HepG2 (cell line): Measurements from ENCODE around the gene RAB33A. TPM values are rescaled to one million over a fixed set of nuclear protein-coding genes. Genes with fewer than 3 reads are reported as not detected.

ENCODE experiments used
- ATAC-seq: fragments of 200-7000 bp; cut with Tn5 transposase; 3 replicates; pipeline ENCODE4 v1.9.1; 2020; ENCODE audit warnings: mild to moderate bottlenecking, moderate library complexity
- Bru-seq: library from RNA; stranded (reverse); fragments of 400-500 nt; gene quantifications from one replicate; lab custom pipeline; 2021; lab: Mats Ljungman, UMichigan
- BruChase-seq, 2 experiments: library from RNA; stranded (reverse); fragments of 400-500 nt; gene quantifications; one replicate each; lab custom pipeline; 2021; lab: Mats Ljungman, UMichigan
- BruUV-seq: library from RNA; stranded (reverse); fragments of 400-500 nt; replicated peaks from 2 replicates; lab custom pipeline; 2021; lab: Mats Ljungman, UMichigan
- CTCF ChIA-PET: fragments of 300-600 bp; formaldehyde crosslinking; extraction: SDS; loops from one replicate; lab custom pipeline; 2021; ENCODE audit warnings: low total read pairs, inconsistent platforms, low intra/inter-chr PET ratio; lab: Yijun Ruan, JAX
- POLR2A ChIA-PET: fragments of 350-600 bp; sonication (Branson Sonifier 250); formaldehyde crosslinking; loops from one replicate; lab custom pipeline; 2020; ENCODE audit warnings: antibody characterized with exemption, inconsistent platforms; lab: Yijun Ruan, JAX
- DNase-seq: peaks from one replicate; pipeline ENCODE4 v3.0.0-alpha.2; 2015; ENCODE audit warnings: low spot score
- FAIRE-seq: peaks from 3 replicates; lab custom pipeline; 2011; peaks lifted over from hg19 to GRCh38; lab: Jason Lieb, UNC
- H2AFZ ChIP-seq: one replicate; pipeline ENCODE4 v1.6.1; 2011; ENCODE audit warnings: low read length, inconsistent platforms
- H3K27ac ChIP-seq: fragments of 300-600 bp; 3 replicates; pipeline ENCODE4 v1.8.0; 2011; ENCODE audit warnings: mixed run types, mild to moderate bottlenecking, mixed read lengths, low read length, inconsistent platforms; ENCODE audit not compliant: insufficient read depth; ENCODE audit errors: extremely low read length
- H3K27me3 ChIP-seq, 2 experiments: fragments of 200-600 bp in 1 of 2; 2 replicates in 1 of 2; 3 replicates in 1 of 2; pipeline versions ENCODE4 v1.6.0 to v1.8.0; 2011; ENCODE audit warnings: low read length in 2 of 2, mild to moderate bottlenecking in 2 of 2, moderate library complexity in 2 of 2, inconsistent platforms in 1 of 2; ENCODE audit not compliant: insufficient read depth in 2 of 2, control insufficient read depth in 1 of 2
- H3K36me3 ChIP-seq, 2 experiments: fragments of 200-600 bp in 1 of 2; replicated peaks in 1 of 2; 2 replicates in 1 of 2; 3 replicates in 1 of 2; pipeline versions ENCODE4 v1.5.1 to v1.8.0; 2011; ENCODE audit warnings: low read length in 2 of 2, inconsistent platforms in 1 of 2; ENCODE audit not compliant: insufficient read depth in 2 of 2, control insufficient read depth in 1 of 2
- H3K4me1 ChIP-seq: 2 replicates; pipeline ENCODE4 v1.5.1; 2012; ENCODE audit warnings: low read length, inconsistent platforms; ENCODE audit not compliant: insufficient read depth
- H3K4me2 ChIP-seq: 2 replicates; pipeline ENCODE4 v1.6.0; 2011; ENCODE audit warnings: low read depth, low read length, inconsistent platforms
- H3K4me3 ChIP-seq, 3 experiments: fragments of 200-600 bp in 1 of 3; sonication (generic), shearing (Covaris generic) in 1 of 3; replicated peaks in 1 of 3; 2 replicates each; pipeline ENCODE4 v1.5.1; 2011 to 2016; ENCODE audit warnings: low read length in 3 of 3, inconsistent platforms in 2 of 3, low read depth in 2 of 3, mild to moderate bottlenecking in 2 of 3, control low read depth in 1 of 3, mixed read lengths in 1 of 3; ENCODE audit not compliant: insufficient read depth in 1 of 3
- H3K79me2 ChIP-seq: one replicate; pipeline ENCODE4 v1.6.1; 2011; ENCODE audit warnings: low read length, inconsistent platforms; ENCODE audit not compliant: insufficient read depth
- H3K9ac ChIP-seq: 2 replicates; pipeline ENCODE4 v1.6.0; 2011; ENCODE audit warnings: mild to moderate bottlenecking, low read depth, low read length, inconsistent platforms; ENCODE audit not compliant: insufficient read depth
- H3K9me3 ChIP-seq: 2 replicates; pipeline ENCODE4 v1.5.1; 2012; ENCODE audit warnings: mild to moderate bottlenecking, low read length
- H4K20me1 ChIP-seq: 2 replicates; pipeline ENCODE4 v1.6.0; 2011; ENCODE audit warnings: inconsistent platforms, mild to moderate bottlenecking, low read length, moderate library complexity; ENCODE audit not compliant: insufficient read depth
- ARID2 ChIP-seq: sonication (generic); formaldehyde crosslinking; IDR thresholded peaks from 2 replicates; pipeline ENCODE4 v1.8.1; 2022; ENCODE audit warnings: mild to moderate bottlenecking, missing genetic modification reagents, borderline replicate concordance
- CBX5 ChIP-seq: sonication (generic); formaldehyde crosslinking; IDR thresholded peaks from 2 replicates; pipeline ENCODE4 v1.4.0; 2020; ENCODE audit warnings: missing genetic modification reagents, borderline replicate concordance
- GABPB1 ChIP-seq: IDR thresholded peaks from 2 replicates; pipeline ENCODE4 v1.6.1; 2016; ENCODE audit warnings: mild to moderate bottlenecking, missing genetic modification reagents, moderate library complexity, missing compliant biosample characterization
- JUNB ChIP-seq: sonication (generic); formaldehyde crosslinking; IDR thresholded peaks from 2 replicates; pipeline ENCODE4 v1.8.0; 2022; ENCODE audit warnings: missing genetic modification reagents, mild to moderate bottlenecking, borderline replicate concordance
- KDM2A ChIP-seq: sonication (generic); formaldehyde crosslinking; IDR thresholded peaks from 2 replicates; pipeline ENCODE4 v1.4.0; 2020; ENCODE audit warnings: low read depth, missing genetic modification reagents, borderline replicate concordance
- KLF11 ChIP-seq: IDR thresholded peaks from 2 replicates; pipeline ENCODE4 v1.6.1; 2016; ENCODE audit warnings: missing compliant biosample characterization
- ZNF292 ChIP-seq: sonication (generic); formaldehyde crosslinking; IDR thresholded peaks from 2 replicates; pipeline ENCODE4 v1.8.1; 2022; ENCODE audit warnings: mild to moderate bottlenecking, low read depth, missing genetic modification reagents, borderline replicate concordance
- WGBS: methylation state at CpG from one replicate; pipeline ENCODE4 v1.1.6; 2017; ENCODE audit warnings: low lambda C conversion rate; 5-methylcytosine and 5-hydroxymethylcytosine counted together
- in situ Hi-C: cut with HindIII; loops from 2 replicates; pipeline ENCODE4 v1.10.0; 2017; ENCODE audit warnings: low pct_unique_long_range_greater_than_20kb; ENCODE audit not compliant: extremely low pct_ligation_motif_present
- intact Hi-C: fragments of 100-400 bp; cut with micrococcal nuclease; formaldehyde crosslinking; loops from one replicate; pipeline ENCODE4 v1.10.0; 2022; ENCODE audit not compliant: unreplicated experiment
- long read RNA-seq, 2 experiments: library from RNA in 1 of 2; library from polyadenylated mRNA in 1 of 2; stranded (forward) in 1 of 2; unstranded in 1 of 2; transcript quantifications; one replicate each; pipeline ENCODE4 v2.0.0, GENCODE V29; 2019 to 2022
- polyA minus RNA-seq, 3 experiments: library from RNA; depleted of rRNA, polyadenylated mRNA; stranded (reverse); fragments of >200 nt; gene quantifications; 2 replicates each; pipeline ENCODE4 v1.2.3, GENCODE V29; 2011; ENCODE audit warnings: low replicate concordance in 1 of 3
- polyA plus RNA-seq, 8 experiments: library from polyadenylated mRNA; depleted of rRNA in 3 of 8; stranded (reverse) in 7 of 8; unstranded in 1 of 8; fragments of >200 nt; fragmentation: Illumina TruSeq in 4 of 8; extraction: Trizol in 4 of 8; gene quantifications; 2 replicates each; pipeline versions ENCODE4 v1.2.1 to v1.2.3, GENCODE V29; 2011 to 2016; ENCODE audit warnings: low read depth in 4 of 8, missing spikeins in 1 of 8, mixed read lengths in 1 of 8; ENCODE audit not compliant: insufficient read depth in 1 of 8
- total RNA-seq, 5 experiments: library from RNA; depleted of rRNA; stranded (reverse); fragments of >200 nt; fragmentation: Illumina TruSeq; extraction: Trizol; gene quantifications; 2 replicates each; pipeline ENCODE4 v1.2.3, GENCODE V29; 2016; ENCODE audit warnings: low read depth in 1 of 5
- TF ChIP-seq, protein P1 (sequence below): sonication (generic); formaldehyde crosslinking; IDR thresholded peaks from 2 replicates; pipeline ENCODE4 v1.5.1; 2020; ENCODE audit warnings: mild to moderate bottlenecking, moderate library complexity, missing genetic modification reagents
- TF ChIP-seq, protein P2 (sequence below): sonication (generic); formaldehyde crosslinking; IDR thresholded peaks from 2 replicates; pipeline ENCODE4 v1.9.0; 2022; ENCODE audit warnings: missing genetic modification reagents, mild to moderate bottlenecking, borderline replicate concordance
- TF ChIP-seq, protein P3 (sequence below): sonication (generic); formaldehyde crosslinking; IDR thresholded peaks from 2 replicates; pipeline ENCODE4 v1.5.1; 2020; ENCODE audit warnings: mild to moderate bottlenecking, missing genetic modification reagents, moderate library complexity

The RAB33A gene
- total RNA-seq (2016; rRNA removed; fragmentation: Illumina TruSeq; extraction: Trizol): not detected in 2 replicates
- total RNA-seq (2016; cell fraction: cytosol; rRNA removed; fragmentation: Illumina TruSeq; extraction: Trizol; ENCODE audit: low read depth): not detected in 2 replicates
- not detected in 2 replicates for total RNA-seq (2016; cell fraction: insoluble cytoplasmic fraction; rRNA removed; fragmentation: Illumina TruSeq; extraction: Trizol)
- total RNA-seq (2016; cell fraction: membrane; rRNA removed; fragmentation: Illumina TruSeq; extraction: Trizol): not detected in 2 replicates
- not detected in 2 replicates for total RNA-seq (2016; cell fraction: nucleus; rRNA removed; fragmentation: Illumina TruSeq; extraction: Trizol)
- 0.18 and 0.26 TPM in 2 replicates for polyA plus RNA-seq (2011; rRNA removed)
- 0.24 and 0.42 TPM in 2 replicates for polyA plus RNA-seq (2011; cell fraction: cytosol; rRNA removed)
- polyA plus RNA-seq (2011; cell fraction: nucleus; rRNA removed): 0.26 TPM in 1 of 2 replicates, not detected in the other
- not detected in 2 replicates for polyA plus RNA-seq (2012)
- not detected in 2 replicates for polyA plus RNA-seq (2016; cell fraction: cytosol; fragmentation: Illumina TruSeq; extraction: Trizol; ENCODE audit: low read depth)
- not detected in 2 replicates for polyA plus RNA-seq (2016; cell fraction: insoluble cytoplasmic fraction; fragmentation: Illumina TruSeq; extraction: Trizol; ENCODE audit: low read depth)
- not detected in 2 replicates for polyA plus RNA-seq (2016; cell fraction: membrane; fragmentation: Illumina TruSeq; extraction: Trizol; ENCODE audit: low read depth)
- polyA plus RNA-seq (2016; cell fraction: nucleus; fragmentation: Illumina TruSeq; extraction: Trizol; ENCODE audit: insufficient read depth, low read depth): not detected in 2 replicates
- not detected in 2 replicates for polyA minus RNA-seq (2011; rRNA and poly(A)+ RNA removed; ENCODE audit: low replicate concordance)
- not detected in 2 replicates for polyA minus RNA-seq (2011; cell fraction: cytosol; rRNA and poly(A)+ RNA removed)
- polyA minus RNA-seq (2011; cell fraction: nucleus; rRNA and poly(A)+ RNA removed): 0.39 TPM in 1 of 2 replicates, not detected in the other
- percentile 10 among the genes with signal in this experiment for Bru-seq, nascent RNA
- percentile 21 among the genes with signal in this experiment for BruChase-seq, experiment 1, labeled RNA remaining after a 6-hour chase
- percentile 19 among the genes with signal in this experiment for BruChase-seq, experiment 2, labeled RNA remaining after a 2-hour chase
- long read RNA-seq, experiment 1: 0 reads
- long read RNA-seq, experiment 2: 0 reads

DNA sequence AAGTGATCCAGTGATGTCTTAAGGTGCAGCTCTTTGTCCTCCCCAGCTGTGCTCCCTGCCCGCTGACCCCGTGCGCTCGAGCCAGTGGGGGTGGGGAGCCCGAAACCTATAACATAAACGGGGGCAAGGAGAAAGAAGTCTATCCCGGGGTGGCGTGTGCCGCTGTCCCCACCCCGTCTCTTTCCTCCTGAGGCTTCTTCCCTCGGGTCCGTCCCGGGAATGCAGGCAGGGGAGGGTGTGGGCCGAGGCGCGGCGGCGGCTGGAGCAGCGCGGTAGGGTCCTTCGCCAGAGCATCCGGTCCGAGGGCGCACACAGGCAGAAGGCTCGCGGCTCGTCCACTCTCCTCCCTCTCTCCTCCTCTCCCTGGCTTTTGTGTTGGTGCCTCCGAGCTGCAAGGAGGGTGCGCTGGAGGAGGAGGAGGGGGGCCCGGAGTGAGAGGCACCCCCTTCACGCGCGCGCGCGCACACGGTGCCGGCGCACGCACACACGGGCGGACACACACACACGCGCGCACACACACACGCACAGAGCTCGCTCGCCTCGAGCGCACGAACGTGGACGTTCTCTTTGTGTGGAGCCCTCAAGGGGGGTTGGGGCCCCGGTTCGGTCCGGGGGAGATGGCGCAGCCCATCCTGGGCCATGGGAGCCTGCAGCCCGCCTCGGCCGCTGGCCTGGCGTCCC is at the start of gene RAB33A:
Gene RAB33A (plus strand): TSS at position 517 of the 681 bp plus-strand sequence. CDS start 101 bp downstream, at position 618.
- no peak within 1 kb of the TSS for H2AFZ ChIP-seq
- no peak within 1 kb of the TSS for H3K9ac ChIP-seq
- peak within 1 kb of the TSS; percentile 42 to 68 (median 61); a peak in 5 of 6 replicates for H3K4me3 ChIP-seq
- intact Hi-C loops (no loop called here), in situ Hi-C loops (no loop called here)
- H3K27ac ChIP-seq: no peak within 1 kb of the TSS
- H3K36me3 ChIP-seq: no peaks in the 10 kb centered on the region
- FAIRE-seq (no peak), ATAC-seq (peak; percentile 82), DNase-seq (no peak)
- H4K20me1 ChIP-seq: no peaks in the 10 kb centered on the region
- no TSS peak for BruUV-seq
- H3K27me3 ChIP-seq: peaks cover 0 to 4% of the 10 kb centered on the region in 2 experiments; a peak in 2 of 5 replicates
- no peaks in the 10 kb centered on the region for H3K9me3 ChIP-seq
- peaks cover 15% of the 10 kb centered on the region for H3K4me1 ChIP-seq
- WGBS: no CpG with 5 or more reads among the region's 61 CpGs
- ChIA-PET POLR2A (no interaction called here), CTCF (no interaction called here)
- no peaks in the 10 kb centered on the region for H3K79me2 ChIP-seq
- H3K4me2 ChIP-seq: peak within 1 kb of the TSS; percentile 76
- TF ChIP-seq KLF11 (CRISPR knock-in tag): no peak
- peak; percentile 25; the same call in 1 of the 2 replicates for TF ChIP-seq KDM2A (CRISPR knock-in tag)
- TF ChIP-seq ARID2: no peak
- TF ChIP-seq, protein P1, sequence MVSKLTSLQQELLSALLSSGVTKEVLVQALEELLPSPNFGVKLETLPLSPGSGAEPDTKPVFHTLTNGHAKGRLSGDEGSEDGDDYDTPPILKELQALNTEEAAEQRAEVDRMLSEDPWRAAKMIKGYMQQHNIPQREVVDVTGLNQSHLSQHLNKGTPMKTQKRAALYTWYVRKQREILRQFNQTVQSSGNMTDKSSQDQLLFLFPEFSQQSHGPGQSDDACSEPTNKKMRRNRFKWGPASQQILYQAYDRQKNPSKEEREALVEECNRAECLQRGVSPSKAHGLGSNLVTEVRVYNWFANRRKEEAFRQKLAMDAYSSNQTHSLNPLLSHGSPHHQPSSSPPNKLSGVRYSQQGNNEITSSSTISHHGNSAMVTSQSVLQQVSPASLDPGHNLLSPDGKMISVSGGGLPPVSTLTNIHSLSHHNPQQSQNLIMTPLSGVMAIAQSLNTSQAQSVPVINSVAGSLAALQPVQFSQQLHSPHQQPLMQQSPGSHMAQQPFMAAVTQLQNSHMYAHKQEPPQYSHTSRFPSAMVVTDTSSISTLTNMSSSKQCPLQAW (CRISPR knock-in tag): no peak
- TF ChIP-seq, protein P2, sequence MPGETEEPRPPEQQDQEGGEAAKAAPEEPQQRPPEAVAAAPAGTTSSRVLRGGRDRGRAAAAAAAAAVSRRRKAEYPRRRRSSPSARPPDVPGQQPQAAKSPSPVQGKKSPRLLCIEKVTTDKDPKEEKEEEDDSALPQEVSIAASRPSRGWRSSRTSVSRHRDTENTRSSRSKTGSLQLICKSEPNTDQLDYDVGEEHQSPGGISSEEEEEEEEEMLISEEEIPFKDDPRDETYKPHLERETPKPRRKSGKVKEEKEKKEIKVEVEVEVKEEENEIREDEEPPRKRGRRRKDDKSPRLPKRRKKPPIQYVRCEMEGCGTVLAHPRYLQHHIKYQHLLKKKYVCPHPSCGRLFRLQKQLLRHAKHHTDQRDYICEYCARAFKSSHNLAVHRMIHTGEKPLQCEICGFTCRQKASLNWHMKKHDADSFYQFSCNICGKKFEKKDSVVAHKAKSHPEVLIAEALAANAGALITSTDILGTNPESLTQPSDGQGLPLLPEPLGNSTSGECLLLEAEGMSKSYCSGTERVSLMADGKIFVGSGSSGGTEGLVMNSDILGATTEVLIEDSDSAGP: peak; percentile 27; the same call in 1 of the 2 replicates
- TF ChIP-seq ZNF292: no peak
- no peak for TF ChIP-seq CBX5
- peak; percentile 30; the same call in 1 of the 2 replicates for TF ChIP-seq GABPB1 (CRISPR knock-in tag)
- TF ChIP-seq JUNB (CRISPR knock-in tag): no peak
- TF ChIP-seq, protein P3, sequence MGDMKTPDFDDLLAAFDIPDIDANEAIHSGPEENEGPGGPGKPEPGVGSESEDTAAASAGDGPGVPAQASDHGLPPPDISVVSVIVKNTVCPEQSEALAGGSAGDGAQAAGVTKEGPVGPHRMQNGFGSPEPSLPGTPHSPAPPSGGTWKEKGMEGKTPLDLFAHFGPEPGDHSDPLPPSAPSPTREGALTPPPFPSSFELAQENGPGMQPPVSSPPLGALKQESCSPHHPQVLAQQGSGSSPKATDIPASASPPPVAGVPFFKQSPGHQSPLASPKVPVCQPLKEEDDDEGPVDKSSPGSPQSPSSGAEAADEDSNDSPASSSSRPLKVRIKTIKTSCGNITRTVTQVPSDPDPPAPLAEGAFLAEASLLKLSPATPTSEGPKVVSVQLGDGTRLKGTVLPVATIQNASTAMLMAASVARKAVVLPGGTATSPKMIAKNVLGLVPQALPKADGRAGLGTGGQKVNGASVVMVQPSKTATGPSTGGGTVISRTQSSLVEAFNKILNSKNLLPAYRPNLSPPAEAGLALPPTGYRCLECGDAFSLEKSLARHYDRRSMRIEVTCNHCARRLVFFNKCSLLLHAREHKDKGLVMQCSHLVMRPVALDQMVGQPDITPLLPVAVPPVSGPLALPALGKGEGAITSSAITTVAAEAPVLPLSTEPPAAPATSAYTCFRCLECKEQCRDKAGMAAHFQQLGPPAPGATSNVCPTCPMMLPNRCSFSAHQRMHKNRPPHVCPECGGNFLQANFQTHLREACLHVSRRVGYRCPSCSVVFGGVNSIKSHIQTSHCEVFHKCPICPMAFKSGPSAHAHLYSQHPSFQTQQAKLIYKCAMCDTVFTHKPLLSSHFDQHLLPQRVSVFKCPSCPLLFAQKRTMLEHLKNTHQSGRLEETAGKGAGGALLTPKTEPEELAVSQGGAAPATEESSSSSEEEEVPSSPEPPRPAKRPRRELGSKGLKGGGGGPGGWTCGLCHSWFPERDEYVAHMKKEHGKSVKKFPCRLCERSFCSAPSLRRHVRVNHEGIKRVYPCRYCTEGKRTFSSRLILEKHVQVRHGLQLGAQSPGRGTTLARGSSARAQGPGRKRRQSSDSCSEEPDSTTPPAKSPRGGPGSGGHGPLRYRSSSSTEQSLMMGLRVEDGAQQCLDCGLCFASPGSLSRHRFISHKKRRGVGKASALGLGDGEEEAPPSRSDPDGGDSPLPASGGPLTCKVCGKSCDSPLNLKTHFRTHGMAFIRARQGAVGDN: peak; percentile 49
